Upper lobe of left lung (tissue), 4 donors: ENCODE data around the gene PDE4D.

Source experiments
- CTCF ChIP-seq, 6 experiments: fragments of 450-650 bp in 4 of 6; fragments of 200-600 bp in 2 of 6; sonication (generic) in 2 of 6; IDR thresholded peaks; one replicate each; pipeline ENCODE4 v1.5.1; 2016 to 2019; ENCODE audit warnings: antibody characterized with exemption in 6 of 6
- POLR2A ChIP-seq, 4 donors: fragments of 450-650 bp; IDR thresholded peaks; one replicate each; pipeline ENCODE4 v1.5.1; 2016 to 2017; ENCODE audit warnings: antibody characterized with exemption in 4 of 4, mild to moderate bottlenecking in 2 of 4
- POLR2AphosphoS5 ChIP-seq, 2 donors: sonication (generic); formaldehyde crosslinking; IDR thresholded peaks; one replicate each; pipeline ENCODE4 v1.5.1; 2017; ENCODE audit warnings: antibody characterized with exemption in 2 of 2

GRCh38 chr5:58970766-58971165, 922.8 kb downstream of the PDE4D start:
- no peak for TF ChIP-seq CTCF (IDR thresholded peaks at IDR 0.05)
- no peak for TF ChIP-seq POLR2A (IDR thresholded peaks at IDR 0.05)
- no peak for TF ChIP-seq POLR2AphosphoS5 (IDR thresholded peaks at IDR 0.05)
